Measurements from ENCODE around the gene PRDX4. TPM values are rescaled to one million over a fixed set of nuclear protein-coding genes. Genes with fewer than 3 reads are reported as not detected.

Gene PRDX4
- total and polyA plus RNA-seq, 2 of the 8 experiments (the other 6 are each of a cell fraction or from before 2014, with no cell fraction given): 130 TPM

DNA sequence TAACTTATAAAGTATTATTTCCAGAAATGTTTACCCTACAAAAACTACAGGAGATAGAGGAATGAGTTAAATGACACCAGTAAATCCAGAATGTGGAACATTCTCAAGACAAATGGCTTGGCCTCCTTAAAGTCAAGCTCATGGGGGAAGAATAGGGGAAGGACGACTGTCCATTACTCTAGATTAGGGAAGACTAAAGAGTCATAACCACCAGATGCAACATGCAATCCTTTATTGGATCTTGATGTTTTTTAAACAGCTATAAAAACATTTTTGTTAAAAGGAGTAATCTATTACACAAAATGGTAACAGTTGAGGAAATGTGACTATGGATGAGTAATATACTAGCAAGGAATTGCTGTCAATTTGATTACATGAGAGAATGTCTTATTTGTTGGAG, 64.7 kb downstream of the PRDX4 start (continued):
- TF ChIP-seq RBBP5 (IDR thresholded peaks at IDR 0.05; ENCODE audit: borderline replicate concordance, low read depth, low read length): no peak

Data from H1 (cell line).